ENCODE results near the gene FCRLA.
A peak's percentile ranks its signal among the peaks of the same experiment; 100 is the strongest.

FCRLA gene

DNA sequence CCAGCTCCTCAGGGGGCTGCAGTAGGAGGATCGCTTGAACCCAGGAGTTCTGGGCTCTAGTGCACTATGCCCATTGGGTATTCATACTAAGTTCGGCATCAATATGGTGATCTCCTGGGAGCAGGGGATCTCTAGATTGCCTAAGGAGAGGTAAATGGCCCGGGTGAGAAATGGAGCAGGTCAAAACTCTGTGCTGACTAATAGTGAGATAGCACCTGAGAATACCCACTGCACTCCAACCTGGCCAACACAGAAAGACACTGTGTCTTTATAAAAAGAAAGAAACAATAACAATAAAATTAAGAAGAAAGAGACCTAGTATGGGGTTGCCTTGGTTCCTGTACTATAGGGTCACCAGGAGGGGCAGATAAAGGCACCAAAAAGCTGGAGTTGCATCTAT lies 28.8 kb downstream of the FCRLA start:
- DNase-seq: no peak

DNA sequence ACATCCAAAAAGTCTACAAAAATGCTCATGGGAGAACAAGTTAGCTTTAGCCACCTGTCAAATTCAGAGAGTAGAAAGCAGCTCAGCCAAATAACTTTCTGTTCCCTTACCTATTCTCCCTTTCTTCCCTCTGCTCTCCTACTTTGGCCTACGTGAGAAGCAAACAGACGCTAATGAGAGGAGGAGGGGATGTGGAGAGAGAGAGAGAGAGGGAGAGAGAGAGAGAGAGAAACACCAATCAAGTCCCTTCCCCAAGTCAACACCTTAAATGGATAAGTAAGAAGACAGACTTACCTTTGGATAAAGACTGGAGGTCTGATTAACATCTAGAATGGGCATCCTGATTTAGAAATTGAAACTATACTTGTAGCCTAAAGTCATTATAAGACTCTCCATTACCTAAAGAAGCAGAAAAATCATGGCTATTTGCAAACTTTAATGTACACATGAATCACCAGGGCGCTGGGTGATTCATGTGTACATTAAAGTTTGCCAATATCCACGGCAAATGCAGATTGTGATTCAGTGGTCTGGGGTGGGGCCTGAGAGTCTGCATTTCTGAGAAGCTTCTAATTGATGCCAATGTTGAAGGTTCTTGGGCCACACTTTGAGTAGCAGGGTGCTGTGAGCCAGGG lies 29.4 kb downstream of the FCRLA start:
- no peak for DNase-seq

DNA sequence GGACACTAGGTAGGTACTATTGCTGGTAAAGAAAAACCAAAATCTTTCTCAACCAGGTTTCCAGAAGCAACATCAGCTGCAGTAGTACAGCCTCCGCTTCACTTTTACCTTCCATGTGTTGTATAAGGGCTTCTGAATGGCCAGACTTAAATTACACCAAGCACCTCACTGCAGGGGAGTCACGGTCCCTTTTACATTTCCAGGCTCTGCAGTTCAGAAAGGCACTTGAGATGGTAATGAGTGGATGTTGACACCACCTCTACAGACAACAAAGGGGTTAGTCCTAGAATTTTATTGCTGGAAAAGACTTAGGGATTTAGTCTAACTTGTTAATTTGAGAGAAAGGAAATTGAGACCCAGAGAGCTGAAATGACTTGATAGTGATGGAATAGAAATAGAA lies 30.6 kb downstream of the FCRLA start:
- no peak for DNase-seq

DNA sequence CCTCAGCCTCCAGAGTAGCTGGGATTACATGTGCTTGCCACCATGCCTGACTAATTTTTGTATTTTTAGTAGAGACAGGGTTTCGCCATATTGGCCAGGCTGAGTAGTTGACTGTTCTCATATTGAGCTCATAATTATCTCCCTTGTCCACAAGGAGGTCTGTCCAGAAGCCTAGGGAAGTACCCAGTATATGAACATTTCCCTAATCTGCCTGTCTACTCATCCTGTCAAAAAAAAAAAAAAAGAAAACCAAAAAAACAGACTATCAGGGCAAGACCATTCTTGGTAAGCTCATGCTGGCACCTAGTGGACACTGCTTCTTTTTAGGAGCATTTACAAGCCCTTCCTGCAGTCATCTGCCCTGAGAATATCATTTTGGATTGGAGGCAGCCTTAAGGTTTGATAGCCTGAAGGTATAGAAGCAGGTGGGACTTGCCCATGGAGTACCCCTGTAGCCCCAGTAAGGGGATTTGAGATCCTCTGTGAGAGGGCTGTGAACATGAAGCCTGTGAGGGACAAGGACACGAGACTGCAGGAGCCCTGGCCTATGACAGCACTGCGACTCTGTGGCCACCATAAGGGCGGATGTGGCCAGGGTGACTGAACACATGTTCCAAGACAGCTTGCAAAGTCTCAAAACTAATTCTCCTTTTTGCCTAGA lies 31.7 kb downstream of the FCRLA start:
- DNase-seq: peak; percentile 23

GRCh38 chr1:161739865-161740566 lies 33.0 kb downstream of the FCRLA start:
- no peak for DNase-seq

GRCh38 chr1:161740921-161741320 lies 33.9 kb downstream of the FCRLA start:
- no peak for DNase-seq

- DNase-seq: no peak
Measured at GRCh38 chr1:161743231-161743630, 36.2 kb downstream of the FCRLA start.

DNA sequence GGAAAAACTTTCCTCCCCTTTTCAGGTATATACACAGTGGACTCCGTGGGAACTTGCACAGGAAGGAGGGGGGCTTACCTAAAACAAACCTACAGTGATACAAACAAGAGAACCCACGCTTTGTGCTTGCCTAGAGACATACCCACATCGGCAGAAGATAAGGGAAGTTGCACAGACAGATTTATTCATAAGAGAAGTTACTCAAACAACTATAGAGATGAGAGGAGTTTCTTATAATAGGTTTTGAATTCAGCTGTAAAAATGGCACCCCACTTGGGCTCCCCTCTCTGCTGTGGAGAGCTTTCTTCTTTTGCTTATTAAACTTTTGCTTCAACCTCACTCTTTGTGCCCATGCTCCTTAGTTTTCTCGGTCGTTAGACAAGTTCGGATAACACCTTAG lies 40.8 kb downstream of the FCRLA start:
- DNase-seq: no peak

- peak; percentile 94 for DNase-seq
Measured at GRCh38 chr1:161749509-161750407, 42.7 kb downstream of the FCRLA start, which contains the start of gene DUSP12. Gene DUSP12, plus strand, starts transcription at chr1:161749786. Its CDS starts 16 bp downstream, at chr1:161749802.

GRCh38 chr1:161763522-161764098 lies 56.6 kb downstream of the FCRLA start:
- DNase-seq: no peak
